Measurements from ENCODE around the gene MRPL54. TPM values are rescaled to one million over a fixed set of nuclear protein-coding genes. Genes with fewer than 3 reads are reported as not detected.

MRPL54 gene
- total RNA-seq, 1 donor from 2014 or later, result 43.5 TPM

DNA sequence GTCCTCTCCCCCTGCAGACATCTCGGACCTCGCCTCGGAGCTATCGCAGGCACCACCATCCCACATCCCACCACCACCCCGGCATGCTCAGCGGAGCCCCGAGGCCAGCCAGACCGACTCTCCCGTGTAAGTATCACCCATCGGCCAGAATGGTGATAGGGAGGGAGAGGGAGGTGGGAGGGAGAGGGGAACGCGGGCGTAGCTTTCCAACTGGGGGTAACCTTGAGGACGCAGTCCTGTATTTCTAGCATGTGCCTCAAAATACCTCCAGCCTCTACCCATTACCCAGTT lies 28.2 kb upstream of the MRPL54 start:
- Histone ChIP-seq H3K36me3 (ENCODE audit: insufficient read depth, low read length) (no peaks in the 10 kb centered on the region), H4K20me1 (ENCODE audit: insufficient read depth, low read length) (no peaks in the 10 kb centered on the region), H3K27me3 (ENCODE audit: insufficient read depth, low read length) (no peaks in the 10 kb centered on the region), H3K27ac (ENCODE audit: low read depth, low read length) (no peak overlapping the region), H3K4me3 (ENCODE audit: insufficient read depth, low read depth, low read length) (no peak overlapping the region), H2AFZ (ENCODE audit: low read depth, low read length) (no peak overlapping the region), H3K9ac (ENCODE audit: low read length) (no peak overlapping the region), H3K9me3 (ENCODE audit: insufficient read depth, low read depth, low read length) (no peaks in the 10 kb centered on the region), H3K4me1 (ENCODE audit: insufficient read depth, low read length) (no peaks in the 10 kb centered on the region), H3K4me2 (ENCODE audit: low read length) (no peak overlapping the region), H3K79me2 (ENCODE audit: insufficient read depth, low read length) (no peaks in the 10 kb centered on the region)
- no peak for DNase-seq (ENCODE audit: low read depth)
- H3K4me1 Mint-ChIP-seq (ENCODE audit: low read depth, unreplicated experiment), result no peaks in the 10 kb centered on the region
- no peak overlapping the region for H3K27ac Mint-ChIP-seq (ENCODE audit: unreplicated experiment)
- no peak for FAIRE-seq
- H3K9me3 Mint-ChIP-seq (ENCODE audit: unreplicated experiment), result no peaks in the 10 kb centered on the region
- H3K27me3 Mint-ChIP-seq (ENCODE audit: low read depth, unreplicated experiment), result peaks cover 15% of the 10 kb centered on the region
- no peak overlapping the region for H3K4me3 Mint-ChIP-seq (ENCODE audit: unreplicated experiment)
- H3K36me3 Mint-ChIP-seq (ENCODE audit: low read depth, unreplicated experiment), result no peaks in the 10 kb centered on the region
- TF ChIP-seq, protein P1, sequence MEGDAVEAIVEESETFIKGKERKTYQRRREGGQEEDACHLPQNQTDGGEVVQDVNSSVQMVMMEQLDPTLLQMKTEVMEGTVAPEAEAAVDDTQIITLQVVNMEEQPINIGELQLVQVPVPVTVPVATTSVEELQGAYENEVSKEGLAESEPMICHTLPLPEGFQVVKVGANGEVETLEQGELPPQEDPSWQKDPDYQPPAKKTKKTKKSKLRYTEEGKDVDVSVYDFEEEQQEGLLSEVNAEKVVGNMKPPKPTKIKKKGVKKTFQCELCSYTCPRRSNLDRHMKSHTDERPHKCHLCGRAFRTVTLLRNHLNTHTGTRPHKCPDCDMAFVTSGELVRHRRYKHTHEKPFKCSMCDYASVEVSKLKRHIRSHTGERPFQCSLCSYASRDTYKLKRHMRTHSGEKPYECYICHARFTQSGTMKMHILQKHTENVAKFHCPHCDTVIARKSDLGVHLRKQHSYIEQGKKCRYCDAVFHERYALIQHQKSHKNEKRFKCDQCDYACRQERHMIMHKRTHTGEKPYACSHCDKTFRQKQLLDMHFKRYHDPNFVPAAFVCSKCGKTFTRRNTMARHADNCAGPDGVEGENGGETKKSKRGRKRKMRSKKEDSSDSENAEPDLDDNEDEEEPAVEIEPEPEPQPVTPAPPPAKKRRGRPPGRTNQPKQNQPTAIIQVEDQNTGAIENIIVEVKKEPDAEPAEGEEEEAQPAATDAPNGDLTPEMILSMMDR (IDR thresholded peaks at IDR 0.05; ENCODE audit: insufficient read depth, low read depth, low read length), result no peak
- no peak for TF ChIP-seq EZH2 (IDR thresholded peaks at IDR 0.05; ENCODE audit: insufficient read depth, low read length)

DNA sequence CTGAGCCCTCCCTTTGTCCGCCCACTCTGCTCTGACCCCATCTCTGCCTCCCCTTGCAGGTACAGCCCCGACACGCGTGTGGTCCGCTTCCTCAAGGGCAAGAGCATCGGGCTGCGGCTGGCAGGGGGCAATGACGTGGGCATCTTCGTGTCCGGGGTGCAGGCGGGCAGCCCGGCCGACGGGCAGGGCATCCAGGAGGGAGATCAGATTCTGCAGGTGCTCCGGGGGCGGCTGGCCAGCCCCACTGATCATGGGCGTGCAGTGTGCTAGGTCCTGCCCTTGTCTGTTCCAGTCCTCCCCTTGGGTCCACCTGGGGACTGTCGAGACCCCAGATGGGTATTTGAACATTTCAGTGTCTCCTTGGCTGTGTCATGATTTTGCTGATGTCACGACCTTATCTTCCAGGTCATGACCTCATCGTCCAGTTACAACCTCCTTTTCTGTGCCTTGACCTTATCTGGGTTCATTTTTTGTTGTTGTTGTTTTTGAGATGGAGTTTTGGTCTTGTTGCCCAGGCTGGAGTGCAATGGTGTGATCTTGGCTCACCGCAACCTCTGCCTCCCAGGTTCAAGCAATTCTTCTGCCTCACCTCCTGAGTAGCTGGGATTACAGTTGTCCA lies 26.3 kb upstream of the MRPL54 start:
- H3K4me1 Mint-ChIP-seq (ENCODE audit: low read depth, unreplicated experiment), result no peaks in the 10 kb centered on the region
- no peak overlapping the region for H3K9ac ChIP-seq (ENCODE audit: low read length)

More for the DNA sequence above, 26.3 kb upstream of the MRPL54 start:
- no peaks in the 10 kb centered on the region for H3K9me3 ChIP-seq (ENCODE audit: insufficient read depth, low read depth, low read length)
- H4K20me1 ChIP-seq (ENCODE audit: insufficient read depth, low read length), result no peaks in the 10 kb centered on the region
- H3K27me3 Mint-ChIP-seq (ENCODE audit: low read depth, unreplicated experiment), result peaks cover 16% of the 10 kb centered on the region
- H3K36me3 Mint-ChIP-seq (ENCODE audit: low read depth, unreplicated experiment), result no peaks in the 10 kb centered on the region
- no peaks in the 10 kb centered on the region for H3K4me1 ChIP-seq (ENCODE audit: insufficient read depth, low read length)
- no peak overlapping the region for H2AFZ ChIP-seq (ENCODE audit: low read depth, low read length)
- H3K4me2 ChIP-seq (ENCODE audit: low read length), result no peak overlapping the region
- no peak overlapping the region for H3K4me3 ChIP-seq (ENCODE audit: insufficient read depth, low read depth, low read length)
- FAIRE-seq, result no peak
- TF ChIP-seq, protein P1 (IDR thresholded peaks at IDR 0.05; ENCODE audit: insufficient read depth, low read depth, low read length), result no peak
- TF ChIP-seq EZH2 (IDR thresholded peaks at IDR 0.05; ENCODE audit: insufficient read depth, low read length), result no peak
- no peaks in the 10 kb centered on the region for H3K36me3 ChIP-seq (ENCODE audit: insufficient read depth, low read length)
- H3K79me2 ChIP-seq (ENCODE audit: insufficient read depth, low read length), result no peaks in the 10 kb centered on the region
- no peak for DNase-seq (ENCODE audit: low read depth)
- H3K27me3 ChIP-seq (ENCODE audit: insufficient read depth, low read length), result no peaks in the 10 kb centered on the region
- H3K9me3 Mint-ChIP-seq (ENCODE audit: unreplicated experiment), result no peaks in the 10 kb centered on the region
- H3K4me3 Mint-ChIP-seq (ENCODE audit: unreplicated experiment), result no peak overlapping the region
- no peak overlapping the region for H3K27ac Mint-ChIP-seq (ENCODE audit: unreplicated experiment)
- no peak overlapping the region for H3K27ac ChIP-seq (ENCODE audit: low read depth, low read length)
